Measurements from ENCODE around the gene SNX27. TPM values are rescaled to one million over a fixed set of nuclear protein-coding genes. Genes with fewer than 3 reads are reported as not detected.

SNX27 gene
- polyA plus RNA-seq, 3 donors = 18.4 to 28.1 (median 27.0) TPM

DNA sequence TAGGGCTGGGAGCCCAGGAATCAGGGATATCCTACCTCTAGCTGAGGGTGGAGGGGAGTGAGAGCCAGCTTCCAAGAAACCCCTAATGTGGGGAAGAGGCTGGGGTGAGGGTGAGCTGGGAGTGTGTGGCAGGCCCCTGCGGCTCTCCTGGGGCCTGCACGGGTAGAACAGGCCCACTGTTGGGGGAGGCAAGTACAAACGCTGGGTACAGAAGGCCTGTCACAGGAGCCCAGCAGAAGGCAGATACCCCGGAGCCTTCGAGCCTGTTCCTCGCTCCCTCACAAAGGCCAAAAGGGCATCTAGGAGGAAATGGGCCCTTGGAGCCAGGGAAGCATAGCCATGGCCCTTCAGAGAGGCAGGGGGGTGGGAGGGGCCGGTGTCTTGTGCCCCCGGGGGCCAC lies 91.1 kb downstream of the SNX27 start:
- DNase-seq = no peak

GRCh38 chr1:151703813-151704212 lies 92.0 kb downstream of the SNX27 start:
- DNase-seq = no peak

GRCh38 chr1:151704246-151704645 lies 92.4 kb downstream of the SNX27 start:
- no peak for DNase-seq

- DNase-seq = no peak
These were observed 93.3 kb downstream of the SNX27 start for GRCh38 chr1:151705146-151705545.

- no peak for DNase-seq
These were observed 94.1 kb downstream of the SNX27 start for GRCh38 chr1:151705753-151706463.

DNA sequence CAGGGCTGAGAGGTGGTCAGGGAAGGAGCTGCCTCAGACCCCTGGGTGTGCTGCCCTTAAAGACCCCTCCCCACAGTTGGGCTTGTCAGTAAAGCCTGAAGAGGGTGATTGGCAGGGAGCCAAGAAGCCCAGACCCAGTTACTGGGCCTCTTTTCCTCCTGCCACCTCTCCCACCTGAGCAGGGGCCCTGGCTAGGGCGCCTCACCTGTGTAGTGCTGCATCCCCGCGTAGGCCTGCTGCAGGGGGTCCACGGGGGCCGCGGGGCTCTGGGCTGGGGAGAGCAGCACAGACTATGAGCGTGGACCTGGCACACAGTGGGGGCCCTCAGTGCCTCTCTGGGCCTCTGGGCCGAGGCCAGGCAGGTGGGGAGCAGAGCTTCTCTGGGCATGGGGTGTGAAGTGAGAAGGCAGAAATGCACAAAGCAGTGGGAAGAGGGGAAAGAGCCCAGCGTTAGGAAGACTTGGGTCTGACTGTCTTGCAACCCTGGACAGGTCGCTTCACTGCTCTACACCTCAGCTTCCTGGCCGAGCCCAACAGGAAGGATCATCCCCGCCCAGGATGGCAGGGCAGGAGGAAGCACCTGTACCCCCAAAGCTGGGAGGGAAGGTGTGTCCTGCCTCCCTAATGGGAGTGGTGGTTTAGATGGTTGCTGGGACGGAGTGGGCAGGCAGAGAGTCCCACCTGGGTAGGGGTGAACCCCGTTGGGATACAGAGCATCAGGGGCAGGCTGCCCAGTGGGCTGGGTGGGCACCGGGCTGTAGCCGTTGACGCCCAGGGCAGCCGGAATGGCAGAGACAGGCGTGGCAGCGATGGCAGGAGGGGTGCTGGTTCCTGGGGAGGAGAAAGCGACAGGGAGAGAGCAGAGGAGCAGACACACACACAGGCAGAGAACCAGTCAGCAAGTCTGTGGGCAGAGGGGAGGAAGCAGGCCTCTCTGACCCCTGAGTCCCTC lies 94.9 kb downstream of the SNX27 start:
- no peak for DNase-seq

DNA sequence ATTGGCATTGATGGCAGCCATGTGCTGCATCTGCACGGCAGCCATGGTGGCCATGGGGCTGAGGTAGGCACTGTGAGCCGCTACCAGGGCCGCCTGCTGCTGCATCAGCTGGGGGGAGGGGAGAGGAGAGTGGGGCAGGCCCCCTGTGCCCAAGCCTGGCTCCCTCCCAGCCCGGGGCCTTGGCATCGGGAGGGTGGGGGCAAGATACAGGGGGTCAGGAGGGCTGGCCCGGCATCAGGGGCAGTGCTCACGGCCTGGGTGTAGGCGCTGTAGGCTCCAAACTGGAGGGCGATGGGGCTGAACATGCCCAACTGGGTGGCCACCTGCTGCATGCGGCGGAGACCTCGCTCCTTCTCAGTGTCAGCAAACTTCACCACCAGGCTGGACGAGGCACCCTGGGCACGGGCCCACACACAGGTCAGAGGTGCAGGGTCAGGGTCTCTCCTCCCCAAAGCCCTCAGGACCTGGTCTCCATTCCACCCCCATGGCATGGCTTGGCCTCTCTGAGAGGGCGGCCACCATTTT lies 95.8 kb downstream of the SNX27 start:
- DNase-seq = no peak

GRCh38 chr1:151708891-151709290 lies 97.0 kb downstream of the SNX27 start:
- no peak for DNase-seq

GRCh38 chr1:151710187-151710840 lies 98.5 kb downstream of the SNX27 start:
- no peak for DNase-seq

- no peak for DNase-seq
These were observed 99.4 kb downstream of the SNX27 start for GRCh38 chr1:151711044-151711800.

- DNase-seq = no peak
These were observed 100.1 kb downstream of the SNX27 start for GRCh38 chr1:151711951-151712350.

GRCh38 chr1:151713044-151713443 lies 101.2 kb downstream of the SNX27 start:
- DNase-seq = no peak

- DNase-seq = no peak
These were observed 102.0 kb downstream of the SNX27 start for GRCh38 chr1:151713874-151714273.

GRCh38 chr1:151714820-151715725 lies 103.2 kb downstream of the SNX27 start:
- DNase-seq = no peak

GRCh38 chr1:151715726-151716404 lies 104.0 kb downstream of the SNX27 start:
- DNase-seq = no peak

DNA sequence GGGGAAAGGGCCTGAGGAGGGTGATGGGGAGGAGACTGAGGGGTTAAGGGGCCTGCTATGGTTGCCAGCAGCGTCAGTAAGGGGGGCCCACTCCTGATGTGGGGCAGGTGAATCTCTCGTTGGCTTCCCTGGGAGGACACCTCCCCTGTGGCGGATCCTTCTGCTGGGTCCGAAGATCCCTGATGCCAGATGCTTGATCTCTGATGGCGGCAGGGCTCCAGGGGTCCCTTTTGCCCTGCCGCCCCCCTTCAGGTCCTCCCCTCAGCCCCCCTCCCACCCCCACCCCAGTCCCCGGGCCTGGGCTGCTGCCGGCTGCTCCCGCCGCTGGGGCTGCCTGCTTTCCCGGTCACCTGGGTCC lies 104.5 kb downstream of the SNX27 start:
- no peak for DNase-seq

GRCh38 chr1:151716771-151717631 lies 105.2 kb downstream of the SNX27 start, which contains the start of gene CELF3:
Gene CELF3, minus strand, starts transcription at chr1:151716803. Its CDS starts 783 bp downstream, at chr1:151716020.
- peak; percentile 49 for DNase-seq

- DNase-seq = no peak
These were observed 106.2 kb downstream of the SNX27 start for GRCh38 chr1:151718011-151718431.

GRCh38 chr1:151718666-151719065 lies 106.8 kb downstream of the SNX27 start:
- DNase-seq = no peak
